ENCODE measurements around the gene POLR2E. TPM values are rescaled to one million over a fixed set of nuclear protein-coding genes. Genes with fewer than 3 reads are reported as not detected.
A peak's percentile ranks its signal among the peaks of the same experiment; 100 is the strongest.

Gene POLR2E
- total RNA-seq, 1 experiment from 2014 or later: 281 TPM

- TF ChIP-seq CTCF (IDR thresholded peaks at IDR 0.05 in 2 of 3, conservative IDR thresholded peaks at IDR 0.05 in 1 of 3; ENCODE audit: borderline replicate concordance in 1 of 3, insufficient read depth in 1 of 3, low read depth in 2 of 3, low read length in 2 of 3) (no peak), FOSL1 (IDR thresholded peaks at IDR 0.05; ENCODE audit: low read depth) (no peak), RAD21 (IDR thresholded peaks at IDR 0.05; ENCODE audit: low read depth) (no peak), CBX3 (IDR thresholded peaks at IDR 0.05; ENCODE audit: low read depth) (peak; percentile 69), SIN3A (IDR thresholded peaks at IDR 0.05; ENCODE audit: low read depth) (peak; percentile 60)
Observed at GRCh38 chr19:1094978-1095701, at the start of gene POLR2E (continued).

GRCh38 chr19:1144741-1145140 is 49.6 kb upstream of the POLR2E start:
- Histone ChIP-seq H3K9me2 (ENCODE audit: insufficient read depth) (no peaks in the 10 kb centered on the region), H2AFZ (ENCODE audit: low read depth, low read length, poor library complexity, severe bottlenecking) (no peak overlapping the region), H3K4me1 (ENCODE audit: control insufficient read depth in 1 of 2, insufficient read depth in 2 of 2, low read length in 2 of 2) (no peaks in the 10 kb centered on the region), H3K9ac (ENCODE audit: low read length) (no peak overlapping the region), H3K4me2 (ENCODE audit: low read length) (no peak overlapping the region), H3K79me2 (ENCODE audit: insufficient read depth, low read length) (no peaks in the 10 kb centered on the region; the same call in 1 of the 2 replicates), H4K20me1 (ENCODE audit: insufficient read depth) (no peaks in the 10 kb centered on the region), H3K4me3 (replicated peaks in 1 of 2; ENCODE audit: low read depth in 1 of 2, low read length in 2 of 2) (no peak overlapping the region), H3K27ac (ENCODE audit: low read depth, low read length) (no peak overlapping the region), H3K27me3 (ENCODE audit: insufficient read depth, low read length) (no peaks in the 10 kb centered on the region), H3K36me3 (ENCODE audit: control insufficient read depth in 1 of 2, insufficient read depth in 2 of 2, low read length in 2 of 2) (peaks cover 2 to 4% of the 10 kb centered on the region in 2 experiments; a peak in 2 of 4 replicates), H3K9me3 (ENCODE audit: control insufficient read depth in 1 of 2, insufficient read depth in 1 of 2, low read depth in 1 of 2, low read length in 2 of 2) (no peaks in the 10 kb centered on the region)
- POLR2A ChIA-PET: no interaction called here
- DNase-seq (ENCODE audit: low read depth, low spot score) (no peak), ATAC-seq (no peak)
- TF ChIP-seq SRF (IDR thresholded peaks at IDR 0.05; ENCODE audit: low read depth) (no peak), SIN3A (IDR thresholded peaks at IDR 0.05; ENCODE audit: low read depth) (no peak), CBX3 (IDR thresholded peaks at IDR 0.05; ENCODE audit: low read depth) (no peak), ZFX (IDR thresholded peaks at IDR 0.05) (no peak), MAX (IDR thresholded peaks at IDR 0.05) (no peak), POLR2A (IDR thresholded peaks at IDR 0.05; ENCODE audit: borderline replicate concordance, extremely low read depth, insufficient read depth, insufficient read length) (no peak), ZNF274 (IDR thresholded peaks at IDR 0.05; ENCODE audit: low read depth, low read length) (no peak), POLR2AphosphoS5 (IDR thresholded peaks at IDR 0.05; ENCODE audit: low read depth, low read length) (no peak)
- RAD21 ChIA-PET (ENCODE audit: low non-redundant PET in 1 of 2, low total read pairs in 2 of 2, uncharacterized antibody in 2 of 2, unreplicated experiment in 2 of 2): no interaction called here
- intact Hi-C loops (cut with micrococcal nuclease): no loop called here
- CTCF ChIA-PET: no interaction called here
- no TSS peak for BruUV-seq (replicated peaks)
